Measurements from ENCODE around the gene HMGN4. TPM values are rescaled to one million over a fixed set of nuclear protein-coding genes. Genes with fewer than 3 reads are reported as not detected.
A peak's percentile ranks its signal among the peaks of the same experiment; 100 is the strongest.
"Not testable (repeated sequence)": the region's sequence is repeated elsewhere in the genome, so short reads cannot be mapped to it uniquely, and the experiment has no call there.

Gene HMGN4
- 43.0 and 45.5 TPM in 2 replicates for total RNA-seq

DNA sequence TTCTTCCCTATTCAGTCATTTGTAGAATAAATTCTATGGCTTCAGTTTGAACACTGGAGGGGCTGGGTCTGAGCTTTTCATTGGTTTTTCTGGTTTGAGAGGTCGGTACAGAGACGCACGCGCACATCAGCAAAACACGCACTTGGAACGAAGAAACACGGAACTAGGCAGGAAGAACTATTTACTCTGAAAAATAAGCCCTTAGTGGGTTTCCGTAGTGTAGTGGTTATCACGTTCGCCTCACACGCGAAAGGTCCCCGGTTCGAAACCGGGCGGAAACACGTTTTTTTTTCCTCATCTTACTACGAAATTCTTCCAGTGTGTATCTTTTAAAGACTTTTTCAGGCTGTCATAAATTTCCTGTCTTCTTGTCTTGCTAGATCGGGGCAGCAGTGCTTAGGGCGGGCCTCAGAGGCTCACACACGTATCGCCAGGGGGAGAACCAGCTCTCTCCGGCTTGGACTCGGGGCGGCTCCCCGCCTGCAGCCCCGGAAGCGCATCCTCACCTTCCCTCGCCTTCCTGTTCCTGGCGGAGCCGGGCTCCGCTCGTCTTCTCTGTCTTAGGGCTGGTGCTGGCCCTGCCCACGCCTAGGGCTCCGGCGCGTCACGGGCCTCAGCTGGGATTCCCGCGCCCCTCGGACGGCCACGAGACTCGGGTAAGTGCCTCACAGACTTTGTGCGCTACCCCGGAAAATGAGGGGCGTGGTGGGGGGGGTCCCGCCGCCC is at the start of gene HMGN4:
TSS of gene HMGN4 (plus strand) at position 521 of the 726 bp plus-strand sequence. CDS start 6,841 bp downstream, outside the sequence.
- peak; percentile 85 for DNase-seq (ENCODE audit: extremely low read depth, low read depth, low spot score)

DNA sequence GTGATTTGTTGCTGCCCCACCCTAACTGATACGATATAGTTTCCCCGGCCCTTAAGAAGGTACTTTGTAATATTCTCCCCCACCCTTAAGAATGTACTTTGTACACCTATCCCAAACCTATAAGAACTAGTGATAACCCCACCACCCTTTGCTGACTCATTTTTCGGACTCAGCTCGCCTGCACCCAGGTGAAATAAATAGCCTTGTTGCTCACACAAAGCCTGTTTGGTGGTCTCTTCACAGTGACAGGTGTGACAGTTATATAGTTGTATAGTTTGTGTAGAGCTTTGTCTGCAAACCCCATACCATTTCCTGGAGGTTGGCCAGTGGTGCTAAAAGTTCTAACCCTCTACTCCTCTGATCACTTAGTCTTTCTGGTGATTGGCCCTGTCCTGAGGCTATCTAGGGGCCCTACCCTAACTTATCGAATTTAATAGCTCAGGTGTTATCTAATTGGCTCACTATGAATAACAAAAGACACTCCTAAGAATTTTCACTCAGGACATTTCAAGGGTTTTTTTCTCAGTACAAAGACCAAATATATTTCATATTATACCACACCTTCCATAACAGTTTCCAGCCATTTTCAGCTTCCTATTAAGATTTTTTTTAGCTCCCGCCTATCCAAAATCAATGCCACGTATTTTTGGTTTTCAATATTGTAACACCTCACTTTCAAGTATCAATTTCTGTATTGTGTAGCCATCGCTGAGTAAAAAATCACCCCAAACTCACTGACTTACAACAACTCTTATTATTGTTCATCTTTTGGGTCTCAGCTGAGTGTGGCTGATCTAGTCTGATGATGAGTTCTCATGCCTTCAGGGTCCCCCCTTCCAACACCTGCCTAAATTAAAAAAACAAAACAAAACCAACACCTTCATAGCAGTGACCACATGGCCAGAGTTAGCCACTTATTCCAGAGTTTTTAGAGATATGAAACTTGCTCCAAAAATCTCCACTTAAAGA is 47.9 kb upstream of the HMGN4 start:
- DNase-seq (ENCODE audit: extremely low read depth, low read depth, low spot score) = no peak

DNA sequence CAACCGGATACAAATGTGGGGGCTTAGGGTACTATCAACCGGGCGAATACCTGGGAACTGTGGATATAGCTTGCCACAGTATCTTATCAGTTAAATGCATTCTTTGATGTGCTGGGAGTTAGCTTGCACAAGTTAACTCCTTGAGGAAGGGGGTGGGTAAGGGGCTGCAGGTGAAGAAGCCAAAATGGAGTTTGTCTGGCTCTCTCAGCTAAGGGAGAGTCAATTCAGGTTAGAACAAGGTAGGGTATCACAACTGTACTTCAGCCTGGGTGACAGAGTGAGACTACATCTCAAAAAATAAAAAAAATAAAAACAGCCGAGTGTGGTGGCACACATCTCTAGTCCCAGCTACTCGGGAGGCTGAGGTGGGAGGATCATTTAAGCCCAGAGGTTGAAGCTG is 46.6 kb upstream of the HMGN4 start:
- no peak for DNase-seq (ENCODE audit: extremely low read depth, low read depth, low spot score)

DNA sequence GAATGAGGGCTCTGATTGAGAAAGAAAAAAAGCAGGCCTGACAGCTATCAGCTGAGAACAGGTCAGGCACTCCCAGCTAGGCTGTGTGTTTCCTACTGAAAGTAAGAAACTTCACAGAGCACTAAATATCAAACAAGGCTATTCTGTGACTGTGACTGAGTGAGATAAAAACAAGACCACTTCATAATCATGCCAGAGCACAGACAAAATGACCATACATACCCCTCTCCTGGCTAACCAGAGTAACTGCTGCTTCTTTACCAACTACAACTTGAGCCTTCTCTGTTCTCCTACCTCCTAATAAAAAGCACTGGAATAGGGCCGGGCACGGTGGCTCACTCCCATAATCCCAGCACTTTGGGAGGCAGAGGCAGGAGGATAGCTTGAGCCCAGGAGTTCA is 44.9 kb upstream of the HMGN4 start:
- DNase-seq (ENCODE audit: extremely low read depth, low read depth, low spot score) = no peak

DNA sequence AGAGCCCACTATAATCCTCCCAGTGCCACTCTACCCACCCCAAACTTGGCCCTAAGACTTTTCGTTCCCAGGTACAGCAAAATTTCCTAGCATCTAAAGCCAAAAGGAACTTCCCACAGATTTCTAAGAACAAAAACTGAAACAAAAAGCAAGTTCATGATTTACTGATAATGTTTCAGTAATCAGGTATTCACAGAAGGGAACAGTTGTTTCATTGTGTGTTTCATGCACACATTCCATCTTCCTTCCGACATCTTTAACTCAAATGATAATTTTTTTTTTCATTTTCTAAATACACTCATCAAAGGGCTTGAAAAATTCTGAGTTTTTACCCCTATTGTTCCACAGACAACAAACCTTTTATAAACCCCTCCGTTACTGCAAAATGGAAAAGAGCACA is 44.0 kb upstream of the HMGN4 start:
- no peak for DNase-seq (ENCODE audit: extremely low read depth, low read depth, low spot score)

DNA sequence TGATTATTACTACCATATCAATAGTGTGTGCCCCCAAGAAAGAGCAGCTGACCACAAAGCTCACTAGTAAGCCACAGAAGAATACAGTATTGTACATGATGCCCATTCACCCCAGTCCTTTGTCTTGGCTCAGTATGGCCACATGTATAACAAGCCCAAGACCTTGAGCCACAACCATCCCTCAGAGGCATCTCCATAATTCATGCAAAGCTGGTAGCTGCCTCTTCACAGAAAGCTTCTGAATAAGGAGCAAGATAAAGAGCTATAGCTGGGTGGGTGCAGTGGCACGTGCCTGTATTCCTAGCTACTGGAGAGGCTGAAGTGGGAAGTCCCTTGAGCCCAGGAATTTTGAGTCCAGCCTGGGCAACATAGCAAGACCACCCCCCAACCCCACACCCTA is 42.9 kb upstream of the HMGN4 start:
- no peak for DNase-seq (ENCODE audit: extremely low read depth, low read depth, low spot score)

DNA sequence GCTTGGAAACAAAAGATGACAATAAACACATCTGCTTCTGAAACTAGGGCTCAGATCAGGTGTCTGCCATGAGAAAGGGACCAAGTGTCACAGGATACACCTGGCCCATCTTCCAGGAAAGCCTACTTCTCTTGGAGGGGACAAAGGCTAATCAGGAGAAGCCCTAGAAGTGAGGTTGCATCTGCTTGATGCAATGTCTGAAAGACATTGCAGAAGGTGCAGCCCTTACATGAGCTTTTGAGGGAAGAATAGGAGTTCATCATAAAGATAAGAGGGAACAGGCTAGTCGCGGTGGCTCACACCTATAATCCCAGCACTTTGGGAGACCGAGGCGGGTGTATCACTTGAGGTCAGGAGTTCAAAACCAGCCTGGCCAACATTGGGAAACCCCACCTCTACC is 40.6 kb upstream of the HMGN4 start:
- DNase-seq (ENCODE audit: extremely low read depth, low read depth, low spot score) = no peak

DNA sequence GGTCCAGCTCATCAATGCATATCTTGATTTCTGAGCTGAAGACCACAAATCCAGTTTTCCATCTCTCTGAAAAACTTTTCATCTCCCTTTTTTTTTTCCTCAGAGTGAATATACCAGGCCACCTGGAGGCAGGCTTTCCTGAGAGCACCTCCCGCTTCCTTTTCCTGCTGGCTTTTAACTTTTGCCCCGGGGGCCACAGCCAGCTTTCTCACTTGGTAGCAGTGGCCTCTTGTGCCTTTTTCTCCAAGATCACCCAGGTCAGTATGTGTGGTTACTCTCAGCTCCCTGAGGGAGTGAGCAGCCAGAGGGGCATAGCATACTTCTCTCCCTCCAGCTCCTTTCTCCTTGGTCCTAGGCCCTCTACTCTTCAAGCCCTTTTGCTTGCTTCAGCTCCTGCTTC is 38.1 kb upstream of the HMGN4 start, which contains the start of gene BTN1A1:
TSS of gene BTN1A1 (plus strand) at position 202 of the 400 bp plus-strand sequence. CDS start 984 bp downstream, outside the sequence.
- DNase-seq (ENCODE audit: extremely low read depth, low read depth, low spot score) = no peak

DNA sequence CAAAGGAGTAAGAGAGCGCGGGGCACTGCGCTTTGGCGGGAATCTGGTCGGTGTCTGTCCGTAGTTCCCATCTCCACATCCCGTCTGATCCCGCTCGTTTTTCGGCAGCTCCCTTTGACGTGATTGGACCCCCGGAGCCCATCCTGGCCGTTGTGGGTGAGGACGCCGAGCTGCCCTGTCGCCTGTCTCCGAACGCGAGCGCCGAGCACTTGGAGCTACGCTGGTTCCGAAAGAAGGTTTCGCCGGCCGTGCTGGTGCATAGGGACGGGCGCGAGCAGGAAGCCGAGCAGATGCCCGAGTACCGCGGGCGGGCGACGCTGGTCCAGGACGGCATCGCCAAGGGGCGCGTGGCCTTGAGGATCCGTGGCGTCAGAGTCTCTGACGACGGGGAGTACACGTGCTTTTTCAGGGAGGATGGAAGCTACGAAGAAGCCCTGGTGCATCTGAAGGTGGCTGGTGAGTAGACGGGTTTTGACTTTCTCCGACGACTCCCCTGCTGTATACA is 36.6 kb upstream of the HMGN4 start:
- DNase-seq (ENCODE audit: extremely low read depth, low read depth, low spot score) = no peak

DNA sequence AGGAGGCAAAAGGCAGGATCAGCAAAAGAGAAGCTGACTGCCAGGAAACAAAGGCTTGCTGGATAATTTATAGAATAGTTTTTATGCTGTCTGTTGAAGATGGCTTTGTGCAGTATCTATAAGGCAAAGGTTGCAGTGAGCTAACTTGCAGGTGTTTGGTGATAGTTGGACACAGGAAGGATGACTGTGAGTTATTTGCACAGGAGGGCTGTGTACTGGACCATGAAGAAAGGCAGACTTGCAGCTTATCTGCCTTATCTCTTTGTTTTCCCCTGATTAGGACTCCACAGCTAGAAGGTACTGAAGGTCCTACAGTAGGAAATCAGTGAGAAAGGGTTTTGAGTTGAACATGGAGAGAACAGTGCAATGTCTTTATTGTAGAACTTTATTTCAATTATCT is 36.0 kb upstream of the HMGN4 start:
- no peak for DNase-seq (ENCODE audit: extremely low read depth, low read depth, low spot score)

DNA sequence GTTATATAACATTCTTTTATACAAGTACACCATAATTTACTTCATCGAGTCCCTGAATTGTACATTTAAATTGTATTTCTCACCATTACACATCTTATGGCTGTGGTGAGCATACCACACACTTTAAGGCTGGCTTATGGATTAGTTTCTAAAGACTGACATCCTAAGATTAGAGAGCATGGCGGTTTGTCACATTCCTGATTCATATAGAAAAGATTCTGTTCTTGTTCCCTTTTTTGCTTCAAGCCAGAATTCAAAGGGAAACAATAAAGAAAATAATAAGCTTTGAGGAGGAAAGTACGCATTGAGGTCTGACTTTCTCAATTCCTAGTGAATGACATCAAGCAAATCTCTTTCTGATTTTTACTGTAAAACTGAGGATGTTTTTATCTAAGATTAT is 35.5 kb upstream of the HMGN4 start:
- DNase-seq (ENCODE audit: extremely low read depth, low read depth, low spot score) = no peak

DNA sequence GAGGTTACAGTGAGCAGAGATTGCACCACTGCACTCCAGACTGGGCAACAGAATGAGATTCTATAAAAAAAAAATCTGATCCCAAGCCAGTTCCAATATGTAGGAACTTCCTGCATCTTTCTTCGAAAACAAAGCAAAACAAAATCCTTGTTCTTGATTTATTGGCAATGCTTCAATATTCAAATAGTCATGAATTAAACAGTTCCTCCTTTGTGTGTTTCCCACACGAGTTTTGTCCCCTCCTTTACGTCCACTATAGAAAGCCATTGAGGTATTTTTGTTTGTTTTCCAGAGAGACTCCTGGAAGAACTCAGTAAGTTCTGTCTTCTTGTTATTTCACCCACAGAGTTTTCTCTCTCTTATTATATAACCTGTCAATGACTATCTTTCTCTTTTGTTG is 30.5 kb upstream of the HMGN4 start:
- no peak for DNase-seq (ENCODE audit: extremely low read depth, low read depth, low spot score)

DNA sequence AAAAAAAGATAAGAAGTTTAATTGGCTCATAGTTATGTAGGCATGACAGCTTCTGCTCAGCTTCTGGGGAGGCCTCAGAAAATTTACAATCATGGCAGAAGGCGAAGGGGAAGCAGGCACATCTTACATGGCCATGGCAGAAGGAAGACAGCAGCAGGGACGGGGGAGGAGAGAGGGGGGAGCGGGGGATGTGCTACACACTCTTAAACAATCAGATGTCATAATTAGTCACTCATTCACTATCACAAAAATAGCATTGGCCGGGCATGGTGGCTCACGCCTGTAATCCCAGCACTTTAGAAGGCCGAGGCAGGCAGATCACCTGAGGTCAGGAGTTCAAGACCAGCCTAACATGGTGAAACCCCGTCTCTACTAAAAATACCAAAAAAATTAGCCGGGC is 27.1 kb upstream of the HMGN4 start:
- DNase-seq (ENCODE audit: extremely low read depth, low read depth, low spot score) = not testable (repeated sequence)

DNA sequence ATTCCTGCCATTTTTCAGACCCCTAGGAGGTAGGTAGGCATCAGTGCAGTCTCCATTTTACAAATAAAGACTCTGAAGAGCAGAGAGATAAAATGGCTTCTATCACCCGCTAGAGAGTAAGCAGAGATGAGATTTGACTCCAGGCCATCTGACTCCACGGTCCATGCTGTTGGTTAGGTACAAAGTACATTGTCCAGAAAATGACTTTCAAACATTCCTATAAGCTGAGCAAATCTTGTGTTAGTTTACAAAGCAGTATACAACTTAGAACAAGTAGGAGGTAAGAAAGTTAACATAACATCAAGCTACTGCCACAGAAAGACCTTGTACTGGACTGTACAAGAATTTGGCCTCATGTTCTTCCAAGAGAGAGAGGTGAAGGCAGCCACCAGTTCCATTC is 23.2 kb upstream of the HMGN4 start:
- no peak for DNase-seq (ENCODE audit: extremely low read depth, low read depth, low spot score)

DNA sequence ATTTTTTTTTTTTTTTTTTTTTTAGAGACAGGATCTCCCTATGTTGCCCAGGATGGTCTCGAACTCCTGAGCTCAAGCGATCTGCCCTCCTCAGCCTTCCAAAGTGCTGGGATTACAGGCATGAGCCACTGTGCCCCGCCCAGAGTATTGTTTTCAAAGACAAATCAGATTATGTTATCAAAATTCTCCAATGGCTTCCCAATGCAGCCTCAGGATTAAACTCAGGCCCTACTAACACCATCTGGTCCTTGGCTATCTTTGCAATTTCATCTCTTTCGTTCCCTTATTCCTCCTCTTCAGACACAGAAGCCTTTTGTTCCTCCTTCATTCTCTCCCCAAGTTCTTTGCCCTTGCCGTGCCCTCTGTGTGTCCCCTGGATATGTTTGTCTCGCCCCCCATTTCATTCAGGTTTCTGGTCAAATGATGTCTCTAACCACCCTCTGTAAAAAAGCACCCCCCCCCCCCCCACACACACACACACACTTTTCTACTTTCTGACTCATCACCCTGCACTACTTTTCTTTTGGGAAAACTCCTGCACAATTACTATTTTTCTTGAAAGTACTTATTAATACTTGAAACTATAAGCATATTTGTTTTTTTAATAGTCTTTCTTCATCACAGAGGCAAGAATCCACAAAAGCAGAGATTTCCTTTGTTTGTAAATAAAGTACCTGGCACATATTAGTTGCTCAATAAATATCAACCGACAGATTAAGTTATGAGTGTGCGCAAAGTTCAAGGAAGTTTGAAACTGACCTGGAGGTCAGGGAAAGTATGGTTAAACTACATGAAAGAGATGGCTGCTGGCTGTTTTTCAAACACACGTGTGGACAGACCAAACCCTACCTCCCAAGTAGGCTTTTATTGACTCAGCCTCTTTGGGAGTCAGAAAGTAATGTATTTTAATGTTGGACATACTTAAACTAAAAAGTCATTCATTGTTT is 21.4 kb upstream of the HMGN4 start:
- no peak for DNase-seq (ENCODE audit: extremely low read depth, low read depth, low spot score)

DNA sequence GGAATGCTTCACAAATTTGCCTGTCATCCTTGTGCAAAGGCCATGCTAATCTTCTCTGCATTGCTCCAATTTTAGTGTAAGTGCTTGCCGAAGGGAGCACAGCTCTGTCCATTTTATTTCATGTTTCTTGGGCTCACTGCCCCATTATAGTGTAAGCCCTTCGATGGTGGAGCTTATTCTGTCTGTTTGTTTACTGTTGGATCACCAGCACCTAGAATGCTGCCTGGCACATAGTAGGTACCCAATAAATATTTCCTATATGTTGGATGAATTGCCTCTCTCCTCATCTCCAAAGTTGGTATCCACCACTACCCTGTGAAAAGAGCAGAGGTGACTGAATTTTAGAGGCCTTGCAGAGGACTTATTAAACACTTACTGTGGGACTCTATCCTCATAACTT is 18.8 kb upstream of the HMGN4 start:
- DNase-seq (ENCODE audit: extremely low read depth, low read depth, low spot score) = no peak

DNA sequence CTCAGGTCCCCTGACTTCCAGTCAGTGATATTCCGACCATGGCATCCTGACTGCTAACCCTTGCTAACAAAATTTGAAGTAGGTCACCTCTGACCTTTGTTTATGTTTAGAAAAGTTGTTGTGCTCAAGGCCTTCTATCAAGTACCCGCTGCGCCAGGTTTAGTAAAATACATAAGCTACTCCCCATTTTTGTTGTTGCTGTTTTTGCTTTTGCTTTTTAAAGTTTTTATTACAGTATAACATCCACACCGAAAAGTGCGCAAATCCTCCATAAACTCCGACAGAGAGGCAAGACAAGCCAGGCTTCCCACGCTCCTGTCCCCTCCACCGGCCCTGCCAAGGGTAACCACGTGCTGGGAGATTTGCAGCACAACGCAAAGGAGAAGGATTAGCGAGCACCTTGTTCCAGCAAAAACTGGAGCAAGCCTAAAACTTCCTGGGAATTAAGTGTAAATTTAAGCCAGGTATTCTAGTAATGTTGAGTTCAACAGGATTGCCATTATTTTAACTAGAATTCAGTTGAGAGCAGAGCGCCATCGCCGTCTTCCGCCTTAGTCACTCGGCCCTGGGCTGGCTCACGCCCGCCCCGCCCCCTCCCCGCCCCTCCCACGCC is 17.8 kb upstream of the HMGN4 start:
- DNase-seq (ENCODE audit: extremely low read depth, low read depth, low spot score) = no peak

DNA sequence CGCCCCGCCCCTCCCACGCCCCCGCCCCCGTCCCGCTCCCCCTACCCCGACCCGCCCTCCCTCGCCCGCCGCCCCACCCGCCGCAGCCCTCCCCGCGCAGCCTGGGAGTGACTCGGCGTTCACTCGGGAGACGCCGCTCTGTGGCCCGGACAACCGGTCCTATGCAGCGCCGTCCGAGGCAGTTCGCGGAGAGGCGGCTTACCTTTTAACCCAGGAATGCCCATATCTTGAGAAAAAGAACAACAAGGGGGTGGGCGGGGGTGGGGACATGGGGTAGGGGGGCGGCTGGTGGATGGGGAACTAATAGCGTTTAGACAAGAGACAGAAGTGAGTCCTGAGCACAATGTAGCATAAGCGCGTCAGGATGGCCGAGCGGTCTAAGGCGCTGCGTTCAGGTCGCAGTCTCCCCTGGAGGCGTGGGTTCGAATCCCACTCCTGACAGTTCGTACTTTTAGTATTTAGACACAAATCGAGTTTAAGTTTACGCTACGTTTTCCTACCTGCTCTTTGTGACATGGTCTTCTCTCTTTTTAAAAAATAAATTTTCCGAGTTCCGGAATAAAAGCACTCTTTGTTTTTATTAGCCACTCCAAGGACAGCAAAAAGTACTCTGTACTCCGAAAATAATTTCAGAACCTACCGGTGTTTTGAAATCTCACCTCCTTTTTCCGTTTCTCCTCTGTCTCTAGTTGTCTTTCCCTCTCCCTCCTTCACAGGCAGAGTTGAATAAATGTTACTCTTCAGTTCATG is 17.1 kb upstream of the HMGN4 start:
- no peak for DNase-seq (ENCODE audit: extremely low read depth, low read depth, low spot score)
